RWPE2 (cell line): ENCODE data around the gene PXYLP1.

Experiments
- ATAC-seq: fragments of 200-7000 bp; cut with Tn5 transposase; 3 replicates; pipeline ENCODE4 v1.9.1; 2021; ENCODE audit warnings: low read depth
- DNase-seq: peaks from one replicate; pipeline ENCODE4 v3.0.0-alpha.2; 2020; ENCODE audit warnings: low spot score
- H3K27ac ChIP-seq: fragments of 450-650 bp; 2 replicates; pipeline ENCODE4 v1.5.1; 2017; ENCODE audit warnings: mild to moderate bottlenecking; ENCODE audit not compliant: poor library complexity, severe bottlenecking
- H3K27me3 ChIP-seq: fragments of 250-450 bp; sonication (Bioruptor Pico); 2 replicates; pipeline ENCODE4 v1.5.1; 2021; ENCODE audit warnings: mild to moderate bottlenecking, moderate library complexity; ENCODE audit not compliant: insufficient read depth, poor library complexity, severe bottlenecking
- H3K36me3 ChIP-seq: fragments of 250-450 bp; sonication (Bioruptor Pico); 2 replicates; pipeline ENCODE4 v1.5.1; 2020; ENCODE audit warnings: low read depth, mild to moderate bottlenecking, moderate library complexity
- H3K4me1 ChIP-seq: fragments of 250-450 bp; sonication (Bioruptor Pico); 2 replicates; pipeline ENCODE4 v1.5.1; 2021; ENCODE audit warnings: mild to moderate bottlenecking, moderate library complexity; ENCODE audit not compliant: insufficient read depth, poor library complexity, severe bottlenecking
- H3K4me3 ChIP-seq: fragments of 250-450 bp; sonication (Bioruptor Pico); 2 replicates; pipeline ENCODE4 v1.5.1; 2021; ENCODE audit warnings: mild to moderate bottlenecking, moderate library complexity; ENCODE audit not compliant: severe bottlenecking
- H3K9me3 ChIP-seq: fragments of 250-450 bp; sonication (Bioruptor Pico); 2 replicates; pipeline ENCODE4 v1.5.1; 2021; ENCODE audit warnings: mild to moderate bottlenecking, moderate library complexity; ENCODE audit not compliant: severe bottlenecking
- CTCF ChIP-seq: fragments of 450-650 bp; IDR thresholded peaks from one replicate; pipeline ENCODE4 v1.5.1; 2017; ENCODE audit warnings: mild to moderate bottlenecking, moderate library complexity; ENCODE audit not compliant: poor library complexity, severe bottlenecking

The PXYLP1 gene

GRCh38 chr3:141287326-141287725 lies 55.7 kb downstream of the PXYLP1 start:
- H3K27ac ChIP-seq = no peak overlapping the region
- no peaks in the 10 kb centered on the region for H3K9me3 ChIP-seq
- no peaks in the 10 kb centered on the region for H3K36me3 ChIP-seq
- DNase-seq (no peak), ATAC-seq (no peak)
- H3K4me3 ChIP-seq = no peak overlapping the region
- H3K27me3 ChIP-seq = no peaks in the 10 kb centered on the region
- H3K4me1 ChIP-seq = no peaks in the 10 kb centered on the region
- no peak for TF ChIP-seq CTCF

- no peak for DNase-seq
- no peaks in the 10 kb centered on the region for H3K36me3 ChIP-seq
Observed at GRCh38 chr3:141288336-141288990, 56.8 kb downstream of the PXYLP1 start.

GRCh38 chr3:141289228-141289772 lies 57.7 kb downstream of the PXYLP1 start:
- H3K4me1 ChIP-seq = peaks cover 6% of the 10 kb centered on the region
- no peak for TF ChIP-seq CTCF
- H3K36me3 ChIP-seq = no peaks in the 10 kb centered on the region
- H3K27ac ChIP-seq = no peak overlapping the region
- H3K27me3 ChIP-seq = no peaks in the 10 kb centered on the region
- DNase-seq = no peak
- no peak overlapping the region for H3K4me3 ChIP-seq
- no peaks in the 10 kb centered on the region for H3K9me3 ChIP-seq
- ATAC-seq = no peak

More at GRCh38 chr3:141288336-141288990, 56.8 kb downstream of the PXYLP1 start:
- Histone ChIP-seq H3K27me3 (no peaks in the 10 kb centered on the region), H3K9me3 (no peaks in the 10 kb centered on the region), H3K4me3 (no peak overlapping the region), H3K4me1 (no peaks in the 10 kb centered on the region), H3K27ac (no peak overlapping the region)
- TF ChIP-seq CTCF = no peak
- no peak for ATAC-seq

- ATAC-seq (no peak), DNase-seq (no peak)
- H3K4me1 ChIP-seq = peaks cover 13% of the 10 kb centered on the region
- H3K36me3 ChIP-seq = no peaks in the 10 kb centered on the region
- no peak for TF ChIP-seq CTCF
- no peak overlapping the region for H3K4me3 ChIP-seq
- no peaks in the 10 kb centered on the region for H3K9me3 ChIP-seq
- H3K27me3 ChIP-seq = no peaks in the 10 kb centered on the region
- H3K27ac ChIP-seq = no peak overlapping the region
Observed at GRCh38 chr3:141291559-141292355, 60.1 kb downstream of the PXYLP1 start.
